Karpas-422 (cell line): ENCODE data around the gene HACD2. TPM values are rescaled to one million over a fixed set of nuclear protein-coding genes. Genes with fewer than 3 reads are reported as not detected.

Experiments
- DNase-seq: peaks from one replicate; pipeline ENCODE4 v3.0.0-alpha.2; 2015
- H2AFZ ChIP-seq: fragments of 200-600 bp; sonication (generic); 2 replicates; pipeline ENCODE4 v1.6.1; 2014; ENCODE audit warnings: antibody characterized with exemption, low read length, mixed read lengths
- H3K27ac ChIP-seq: fragments of 200-600 bp; sonication (generic); 2 replicates; pipeline ENCODE4 v1.5.1; 2014; ENCODE audit warnings: mild to moderate bottlenecking, low read length, moderate library complexity
- H3K27me3 ChIP-seq: fragments of 200-600 bp; sonication (generic); 2 replicates; pipeline ENCODE4 v1.6.1; 2014; ENCODE audit warnings: low read length, mixed read lengths
- H3K36me3 ChIP-seq: fragments of 200-600 bp; sonication (generic); 2 replicates; pipeline ENCODE4 v1.6.1; 2014; ENCODE audit warnings: low read length, mixed read lengths; ENCODE audit not compliant: insufficient read depth
- H3K4me1 ChIP-seq: fragments of 200-600 bp; sonication (generic); 2 replicates; pipeline ENCODE4 v1.6.1; 2014; ENCODE audit warnings: mild to moderate bottlenecking, low read length, mixed read lengths
- H3K4me2 ChIP-seq: fragments of 200-600 bp; sonication (generic); 2 replicates; pipeline ENCODE4 v1.6.1; 2014; ENCODE audit warnings: low read length, low read depth, mild to moderate bottlenecking; ENCODE audit not compliant: poor library complexity, severe bottlenecking
- H3K4me3 ChIP-seq: fragments of 200-600 bp; sonication (generic); 2 replicates; pipeline ENCODE4 v1.5.1; 2014; ENCODE audit warnings: mild to moderate bottlenecking, antibody characterized with exemption, low read length, mixed read lengths
- H3K79me2 ChIP-seq: fragments of 200-600 bp; sonication (generic); 2 replicates; pipeline ENCODE4 v1.6.1; 2014; ENCODE audit warnings: mild to moderate bottlenecking, low read length, mixed read lengths
- H3K9ac ChIP-seq: fragments of 200-600 bp; sonication (generic); 2 replicates; pipeline ENCODE4 v1.6.0; 2014; ENCODE audit warnings: low read length
- H3K9me2 ChIP-seq: fragments of 200-600 bp; sonication (generic), shearing (Covaris generic); replicated peaks from 2 replicates; pipeline ENCODE4 v1.6.0; 2014; ENCODE audit warnings: mild to moderate bottlenecking, low read length, moderate library complexity; ENCODE audit not compliant: insufficient read depth
- H3K9me3 ChIP-seq: fragments of 300-700, 200-600 bp; sonication (generic); 2 replicates; pipeline ENCODE4 v1.6.1; 2014; ENCODE audit warnings: low read length, mixed read lengths
- H4K20me1 ChIP-seq: fragments of 200-600 bp; sonication (generic); 2 replicates; pipeline ENCODE4 v1.6.1; 2014; ENCODE audit warnings: mild to moderate bottlenecking, antibody characterized with exemption, low read length, low read depth; ENCODE audit not compliant: insufficient read depth
- total RNA-seq: library from RNA; depleted of rRNA; stranded (reverse); fragments of >200 nt; shearing (Covaris generic); gene quantifications from 2 replicates; pipeline ENCODE4 v1.2.3, GENCODE V29; 2014; ENCODE audit warnings: low replicate concordance

HACD2 gene
- total RNA-seq, 1 experiment from 2014 or later, result 75.7 TPM

DNA sequence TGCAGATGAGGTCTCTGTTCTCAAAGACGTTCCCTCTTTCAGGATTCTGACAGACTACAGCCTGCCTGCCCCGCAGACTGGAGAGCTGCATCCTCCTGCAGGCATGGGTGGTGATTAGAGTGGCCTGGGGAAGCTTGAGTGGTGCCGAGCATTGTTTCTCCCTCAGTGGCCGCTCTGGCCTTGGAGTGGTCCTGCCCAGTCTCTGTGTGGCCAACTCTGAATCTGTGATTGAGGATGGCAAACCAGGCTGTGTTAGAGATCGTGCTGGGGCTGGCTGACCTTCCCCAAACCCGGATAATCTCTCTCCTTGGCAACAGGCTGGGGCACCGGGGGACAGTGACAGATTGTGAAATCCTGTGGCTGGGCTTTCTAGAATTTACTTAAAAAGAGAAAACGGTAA, 125.0 kb downstream of the HACD2 start:
- Histone ChIP-seq H3K9ac (no peak overlapping the region), H3K4me1 (no peaks in the 10 kb centered on the region), H3K27me3 (no peaks in the 10 kb centered on the region), H3K4me3 (no peak overlapping the region), H3K36me3 (no peaks in the 10 kb centered on the region), H4K20me1 (no peaks in the 10 kb centered on the region), H3K27ac (no peak overlapping the region), H2AFZ (no peak overlapping the region), H3K79me2 (no peaks in the 10 kb centered on the region), H3K9me3 (no peaks in the 10 kb centered on the region), H3K4me2 (no peak overlapping the region), H3K9me2 (no peaks in the 10 kb centered on the region)
- no peak for DNase-seq

- Histone ChIP-seq H2AFZ (no peak overlapping the region), H3K9ac (no peak overlapping the region), H4K20me1 (no peaks in the 10 kb centered on the region), H3K4me3 (no peak overlapping the region), H3K27me3 (no peaks in the 10 kb centered on the region), H3K4me2 (no peak overlapping the region), H3K9me3 (no peaks in the 10 kb centered on the region), H3K4me1 (no peaks in the 10 kb centered on the region), H3K9me2 (no peaks in the 10 kb centered on the region), H3K36me3 (no peaks in the 10 kb centered on the region), H3K79me2 (no peaks in the 10 kb centered on the region), H3K27ac (no peak overlapping the region)
- DNase-seq, result no peak
These were observed 126.6 kb downstream of the HACD2 start for GRCh38 chr3:123458255-123458654.

GRCh38 chr3:123457841-123458240, 127.0 kb downstream of the HACD2 start:
- Histone ChIP-seq H3K36me3 (no peaks in the 10 kb centered on the region), H3K9ac (no peak overlapping the region), H3K27ac (no peak overlapping the region), H3K4me2 (no peak overlapping the region), H4K20me1 (no peaks in the 10 kb centered on the region), H3K9me3 (no peaks in the 10 kb centered on the region), H3K79me2 (no peaks in the 10 kb centered on the region), H2AFZ (no peak overlapping the region), H3K27me3 (no peaks in the 10 kb centered on the region), H3K4me3 (no peak overlapping the region), H3K4me1 (no peaks in the 10 kb centered on the region), H3K9me2 (no peaks in the 10 kb centered on the region)
- DNase-seq, result no peak

GRCh38 chr3:123453675-123454074, 131.2 kb downstream of the HACD2 start:
- no peaks in the 10 kb centered on the region for H3K9me2 ChIP-seq

DNA sequence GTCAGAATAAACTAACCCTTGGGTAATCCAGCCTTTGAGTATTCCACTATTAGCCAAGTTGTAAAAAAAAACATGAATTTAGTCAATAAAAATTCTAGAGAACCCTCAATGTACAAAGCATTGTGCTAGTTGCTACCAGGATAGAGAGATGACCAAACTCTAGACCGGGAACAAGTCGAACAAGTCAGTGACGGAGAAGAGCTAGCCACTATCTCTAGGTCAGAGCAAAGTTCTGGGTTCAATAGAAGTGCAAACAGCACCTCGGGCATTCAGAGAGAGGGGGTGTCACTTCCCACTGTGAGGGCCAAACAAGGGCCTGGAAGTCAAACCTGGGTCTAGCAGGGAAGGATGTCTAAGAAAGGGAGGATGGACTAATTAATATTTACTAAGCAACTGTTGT, 133.7 kb downstream of the HACD2 start:
- no peaks in the 10 kb centered on the region for H3K36me3 ChIP-seq
- H3K4me2 ChIP-seq, result no peak overlapping the region
- no peak overlapping the region for H3K9ac ChIP-seq
- no peak for DNase-seq
- no peaks in the 10 kb centered on the region for H3K9me2 ChIP-seq
- no peaks in the 10 kb centered on the region for H3K9me3 ChIP-seq
- no peak overlapping the region for H3K27ac ChIP-seq
- H4K20me1 ChIP-seq, result no peaks in the 10 kb centered on the region
- no peaks in the 10 kb centered on the region for H3K79me2 ChIP-seq
- H3K27me3 ChIP-seq, result no peaks in the 10 kb centered on the region
- no peak overlapping the region for H3K4me3 ChIP-seq
- no peaks in the 10 kb centered on the region for H3K4me1 ChIP-seq
- H2AFZ ChIP-seq, result no peak overlapping the region

More at GRCh38 chr3:123453675-123454074, 131.2 kb downstream of the HACD2 start:
- H2AFZ ChIP-seq, result no peak overlapping the region
- H3K4me2 ChIP-seq, result no peak overlapping the region
- no peak for DNase-seq
- no peak overlapping the region for H3K27ac ChIP-seq
- no peaks in the 10 kb centered on the region for H3K79me2 ChIP-seq
- no peaks in the 10 kb centered on the region for H4K20me1 ChIP-seq
- no peaks in the 10 kb centered on the region for H3K36me3 ChIP-seq
- no peaks in the 10 kb centered on the region for H3K27me3 ChIP-seq
- no peaks in the 10 kb centered on the region for H3K4me1 ChIP-seq
- H3K4me3 ChIP-seq, result no peak overlapping the region
- no peaks in the 10 kb centered on the region for H3K9me3 ChIP-seq
- no peak overlapping the region for H3K9ac ChIP-seq

DNA sequence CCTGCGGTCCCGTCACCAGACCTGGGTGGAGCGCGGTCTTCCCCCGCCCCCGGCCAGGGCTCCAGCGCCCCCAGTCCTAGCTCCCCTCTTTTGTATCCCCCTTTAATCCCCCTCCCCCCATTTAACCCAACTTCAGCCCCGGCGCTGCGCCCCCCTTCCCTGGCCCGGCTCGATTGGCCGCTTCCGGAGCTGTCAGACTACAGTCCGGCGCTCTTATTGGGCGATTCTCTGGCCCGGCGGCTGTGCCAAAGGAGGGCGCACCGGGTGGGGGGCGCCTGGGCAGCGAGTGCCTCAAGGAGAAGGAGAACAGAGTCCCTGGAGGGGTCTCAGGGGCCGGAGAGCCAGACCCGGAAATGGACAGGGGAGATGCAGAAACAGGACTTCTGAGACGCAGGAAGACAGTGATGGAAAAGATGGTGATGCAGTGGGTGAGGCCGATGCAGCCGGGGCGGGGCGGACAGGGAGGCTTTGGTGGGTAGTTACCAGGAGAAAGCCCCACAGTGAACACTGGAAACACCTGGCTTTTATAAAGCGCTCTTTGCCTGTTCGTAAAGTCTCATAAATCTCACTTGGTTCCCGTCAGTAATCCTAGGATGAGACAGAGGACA, 134.8 kb downstream of the HACD2 start:
- Histone ChIP-seq H3K9ac (no peak overlapping the region), H3K27ac (no peak overlapping the region), H3K79me2 (no peaks in the 10 kb centered on the region), H2AFZ (no peak overlapping the region), H3K4me2 (no peak overlapping the region), H3K4me1 (no peaks in the 10 kb centered on the region), H3K36me3 (no peaks in the 10 kb centered on the region), H3K27me3 (no peaks in the 10 kb centered on the region), H3K4me3 (no peak overlapping the region), H3K9me3 (no peaks in the 10 kb centered on the region), H4K20me1 (no peaks in the 10 kb centered on the region), H3K9me2 (no peaks in the 10 kb centered on the region)
- DNase-seq, result no peak

- Histone ChIP-seq H4K20me1 (no peaks in the 10 kb centered on the region), H3K27ac (no peak overlapping the region), H3K79me2 (no peaks in the 10 kb centered on the region), H2AFZ (no peak overlapping the region), H3K27me3 (no peaks in the 10 kb centered on the region), H3K9me2 (no peaks in the 10 kb centered on the region), H3K9me3 (no peaks in the 10 kb centered on the region), H3K4me1 (no peaks in the 10 kb centered on the region), H3K9ac (no peak overlapping the region), H3K4me2 (no peak overlapping the region), H3K4me3 (no peak overlapping the region), H3K36me3 (no peaks in the 10 kb centered on the region)
- DNase-seq, result no peak
These were observed 135.5 kb downstream of the HACD2 start for GRCh38 chr3:123449102-123449996.

DNA sequence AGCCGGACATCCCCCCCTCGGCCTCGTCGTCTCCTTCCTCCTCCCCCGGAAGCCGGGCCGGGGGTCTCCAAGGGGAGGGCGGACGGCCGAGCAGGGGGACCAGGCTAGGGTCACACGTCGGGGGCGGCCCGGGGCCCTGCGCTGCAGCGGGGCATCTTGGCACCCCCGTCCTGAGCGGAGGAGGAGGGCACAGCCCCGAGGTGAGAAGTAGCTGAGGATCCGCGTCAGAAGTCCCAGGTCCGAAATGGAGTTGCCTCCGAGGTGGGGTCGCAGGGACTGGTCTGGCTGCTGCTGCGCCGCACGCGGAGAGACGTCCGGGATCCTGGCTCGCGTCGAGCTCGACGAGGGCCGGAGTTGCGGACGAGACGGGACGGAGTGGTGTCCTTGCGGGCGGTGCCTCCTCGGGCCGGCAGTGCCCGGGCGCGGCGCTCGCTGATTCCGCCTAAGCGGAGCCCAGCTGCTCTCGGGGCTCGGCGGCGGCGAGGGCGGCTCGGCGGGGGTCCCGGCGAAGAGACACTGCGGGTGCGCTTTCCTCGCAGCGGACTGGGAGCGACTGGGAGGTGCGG, 136.2 kb downstream of the HACD2 start, which contains the start of gene ADCY5:
Gene ADCY5 (minus strand): TSS at position 555 of the 566 bp plus-strand sequence. CDS start 545 bp downstream, at position 10.
- H3K27me3 ChIP-seq, result no peaks in the 10 kb centered on the region
- no peak within 1 kb of the TSS for H3K27ac ChIP-seq
- no peaks in the 10 kb centered on the region for H3K36me3 ChIP-seq
- no peaks in the 10 kb centered on the region for H4K20me1 ChIP-seq
- no peaks in the 10 kb centered on the region for H3K9me2 ChIP-seq
- H3K4me3 ChIP-seq, result no peak within 1 kb of the TSS
- H3K9ac ChIP-seq, result no peak within 1 kb of the TSS
- H3K79me2 ChIP-seq, result no peaks in the 10 kb centered on the region
- H3K4me2 ChIP-seq, result no peak within 1 kb of the TSS
- H3K9me3 ChIP-seq, result no peaks in the 10 kb centered on the region
- DNase-seq, result no peak
- H2AFZ ChIP-seq, result no peak within 1 kb of the TSS
- H3K4me1 ChIP-seq, result no peaks in the 10 kb centered on the region
